GM19035 (cell line): ENCODE data around the gene ADGRL4.
"Not testable (repeated sequence)": the region's sequence is repeated elsewhere in the genome, so short reads cannot be mapped to it uniquely, and the experiment has no call there.

Experiments used
- ATAC-seq: cut with Tn5 transposase; IDR thresholded peaks from one replicate; pipeline ENCODE4 v1.9.1; 2021; ENCODE audit not compliant: unreplicated experiment

Gene ADGRL4

GRCh38 chr1:78918157-78918556 lies 88.4 kb downstream of the ADGRL4 start:
- no peak for ATAC-seq

- ATAC-seq: no peak
These were observed 89.5 kb downstream of the ADGRL4 start for GRCh38 chr1:78916986-78917385.

GRCh38 chr1:78913950-78914349 lies 92.6 kb downstream of the ADGRL4 start:
- ATAC-seq: no peak

- no peak for ATAC-seq
These were observed 94.3 kb downstream of the ADGRL4 start for GRCh38 chr1:78911956-78912880.

GRCh38 chr1:78902641-78903040 lies 103.9 kb downstream of the ADGRL4 start:
- no peak for ATAC-seq

GRCh38 chr1:78894811-78895210 lies 111.7 kb downstream of the ADGRL4 start:
- no peak for ATAC-seq

- no peak for ATAC-seq
These were observed 114.2 kb downstream of the ADGRL4 start for GRCh38 chr1:78892260-78892840.

GRCh38 chr1:78887458-78887857 lies 119.1 kb downstream of the ADGRL4 start:
- no peak for ATAC-seq

- ATAC-seq: no peak
These were observed 121.7 kb downstream of the ADGRL4 start for GRCh38 chr1:78884685-78885452.

- ATAC-seq: no peak
These were observed 126.3 kb downstream of the ADGRL4 start for GRCh38 chr1:78880223-78880622.

GRCh38 chr1:78875986-78876385 lies 130.5 kb downstream of the ADGRL4 start:
- ATAC-seq: not testable (repeated sequence)

GRCh38 chr1:78872801-78873200 lies 133.7 kb downstream of the ADGRL4 start:
- ATAC-seq: not testable (repeated sequence)

GRCh38 chr1:78871249-78871648 lies 135.3 kb downstream of the ADGRL4 start:
- ATAC-seq: no peak

- ATAC-seq: no peak
These were observed 137.4 kb downstream of the ADGRL4 start for GRCh38 chr1:78869136-78869535.

- ATAC-seq: no peak
These were observed 142.4 kb downstream of the ADGRL4 start for GRCh38 chr1:78864175-78864574.

- ATAC-seq: no peak
These were observed 150.4 kb downstream of the ADGRL4 start for GRCh38 chr1:78856096-78856495.

- peak; percentile 95 for ATAC-seq
These were observed 151.3 kb downstream of the ADGRL4 start for GRCh38 chr1:78855258-78855657.

- peak; percentile 12 for ATAC-seq
These were observed 152.0 kb downstream of the ADGRL4 start for GRCh38 chr1:78854556-78854955.

GRCh38 chr1:78843546-78843945 lies 163.0 kb downstream of the ADGRL4 start:
- ATAC-seq: no peak

GRCh38 chr1:78843111-78843510 lies 163.4 kb downstream of the ADGRL4 start:
- no peak for ATAC-seq

- ATAC-seq: no peak
These were observed 165.9 kb downstream of the ADGRL4 start for GRCh38 chr1:78840453-78841271.
